ENCODE data around the gene KCNK10.

Gene KCNK10

DNA sequence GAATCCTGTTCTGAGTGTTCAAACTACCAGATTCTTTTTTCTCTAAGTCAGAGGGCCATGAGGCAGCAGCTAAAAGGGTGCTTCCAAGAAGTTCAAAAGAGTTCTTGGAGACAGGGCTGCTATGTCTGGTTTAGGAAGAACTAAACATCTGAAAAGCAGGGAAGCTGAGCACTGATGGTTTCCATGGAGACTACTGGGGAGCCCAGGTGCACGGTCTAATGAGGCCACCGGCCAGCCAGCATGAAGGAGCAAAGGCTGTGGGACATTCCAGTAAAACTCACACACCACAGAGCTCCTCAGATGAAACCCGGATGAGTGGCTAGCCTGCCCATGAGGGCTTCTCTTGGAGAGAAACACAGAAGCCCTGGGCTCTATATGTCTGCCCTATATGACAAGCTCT, 97.3 kb downstream of the KCNK10 start:
- DNase-seq = no peak

DNA sequence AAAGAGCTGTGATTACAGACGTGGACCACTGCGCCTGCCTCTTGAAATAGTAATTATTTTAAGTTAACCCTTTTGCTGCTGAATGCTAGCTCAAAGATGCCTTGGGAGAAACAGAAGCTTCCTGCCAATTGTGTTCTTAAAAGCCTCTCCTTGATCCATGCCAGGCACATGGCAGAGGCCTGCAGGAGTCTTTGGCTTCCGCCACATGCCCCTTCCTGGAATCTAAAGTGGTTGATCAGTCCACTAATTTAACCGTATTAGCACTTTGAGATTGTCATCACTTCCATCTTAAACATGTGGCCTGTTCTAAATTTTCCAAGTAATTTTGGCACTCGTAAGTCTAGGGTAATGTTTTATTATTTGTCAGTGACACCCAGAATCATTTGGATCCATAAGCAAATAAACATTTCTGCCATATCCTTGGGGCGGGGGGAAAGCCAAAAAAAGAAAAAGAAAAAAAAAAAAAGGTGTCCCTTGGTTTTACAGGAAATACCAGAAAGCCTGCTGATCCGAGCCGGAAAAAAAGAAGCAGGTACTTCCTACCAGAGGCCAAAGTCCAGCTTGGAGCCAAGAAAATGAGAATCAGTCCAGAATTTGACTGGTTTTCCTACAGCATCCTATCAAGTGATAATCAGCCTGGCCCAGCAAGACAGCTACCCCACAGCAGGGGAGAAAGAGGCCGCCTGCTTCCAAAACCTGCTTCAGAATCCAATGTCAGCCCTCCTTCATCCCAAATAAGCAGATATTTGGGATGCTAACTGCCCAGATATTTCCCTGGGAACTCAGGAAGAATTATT, 104.8 kb downstream of the KCNK10 start:
- DNase-seq = no peak

DNA sequence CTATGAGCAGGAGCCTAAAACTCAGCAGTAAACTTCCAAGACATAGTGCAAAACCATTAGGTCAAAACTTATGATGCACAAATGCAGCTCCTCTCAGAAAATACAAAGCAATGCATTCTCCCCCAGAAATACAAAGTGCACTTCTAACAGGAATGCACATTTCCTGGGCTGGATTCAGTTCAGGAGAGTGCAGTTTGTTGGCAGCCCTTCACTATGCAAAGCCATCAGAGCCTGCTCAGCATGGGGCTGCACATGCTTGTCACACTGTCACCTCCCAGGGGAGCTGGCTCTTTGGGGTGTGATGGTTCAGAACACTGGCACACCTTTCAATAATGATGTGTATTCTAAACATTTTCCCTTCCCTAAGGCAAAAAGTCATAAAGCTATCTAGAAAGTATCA, 110.4 kb downstream of the KCNK10 start:
- DNase-seq = no peak

DNA sequence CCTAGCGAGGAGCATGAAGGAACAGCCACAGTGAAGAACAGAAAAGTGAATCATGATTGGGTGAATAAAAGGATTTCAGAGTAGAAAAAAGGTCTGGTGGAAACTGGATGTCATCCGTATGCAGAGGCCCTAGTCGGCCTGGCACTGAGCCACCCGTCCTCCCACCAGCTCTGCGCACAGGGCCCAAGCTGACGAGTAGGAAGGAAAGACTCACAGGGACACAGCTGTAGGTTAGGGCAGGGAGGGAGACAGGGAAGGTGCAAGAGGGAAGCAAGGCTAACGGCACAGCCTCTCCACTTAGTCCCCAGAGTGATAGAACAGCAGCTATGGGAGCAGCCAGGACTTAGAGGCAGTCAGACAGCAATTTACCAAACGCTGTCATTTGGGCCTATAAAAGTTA, 112.6 kb downstream of the KCNK10 start:
- peak; percentile 35 for DNase-seq

DNA sequence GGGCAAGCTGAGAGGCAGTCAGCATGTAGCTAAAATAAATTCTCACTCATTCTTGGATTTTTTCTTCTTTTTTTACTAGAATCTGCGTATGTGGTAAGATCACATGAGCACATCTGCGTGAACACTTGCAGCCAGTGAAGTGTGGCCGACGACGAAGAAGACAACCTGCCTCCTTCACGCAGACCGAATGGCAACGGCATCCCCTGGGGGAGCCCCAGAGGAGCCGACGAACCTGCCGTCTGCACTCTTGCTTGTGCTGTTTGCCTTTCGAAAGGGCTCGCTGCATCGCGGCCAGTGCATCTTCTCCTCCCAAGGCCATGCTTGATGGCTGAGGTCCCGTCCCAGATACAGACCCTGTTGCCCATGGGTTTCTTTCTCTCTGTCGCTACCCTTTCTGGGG, 113.8 kb downstream of the KCNK10 start:
- DNase-seq = no peak

DNA sequence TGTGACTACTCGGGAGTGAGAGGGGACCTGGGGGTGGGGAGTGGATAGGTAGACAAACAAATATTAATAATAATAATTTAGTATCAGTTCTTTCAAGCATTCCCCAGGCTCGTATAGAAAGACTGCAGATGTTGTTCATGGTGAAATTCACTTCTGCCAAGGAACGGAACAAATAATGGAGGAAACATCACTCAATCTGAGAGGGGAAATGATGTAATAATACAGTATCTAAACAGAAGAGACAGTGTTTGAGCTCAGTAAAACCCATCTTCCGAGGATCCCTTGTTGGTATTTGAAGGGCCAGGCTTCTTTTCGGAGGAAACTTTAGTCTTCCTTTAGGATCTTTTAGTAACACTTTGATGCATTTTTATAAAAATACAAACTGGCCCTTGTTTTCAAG, 114.2 kb downstream of the KCNK10 start:
- DNase-seq = no peak

DNA sequence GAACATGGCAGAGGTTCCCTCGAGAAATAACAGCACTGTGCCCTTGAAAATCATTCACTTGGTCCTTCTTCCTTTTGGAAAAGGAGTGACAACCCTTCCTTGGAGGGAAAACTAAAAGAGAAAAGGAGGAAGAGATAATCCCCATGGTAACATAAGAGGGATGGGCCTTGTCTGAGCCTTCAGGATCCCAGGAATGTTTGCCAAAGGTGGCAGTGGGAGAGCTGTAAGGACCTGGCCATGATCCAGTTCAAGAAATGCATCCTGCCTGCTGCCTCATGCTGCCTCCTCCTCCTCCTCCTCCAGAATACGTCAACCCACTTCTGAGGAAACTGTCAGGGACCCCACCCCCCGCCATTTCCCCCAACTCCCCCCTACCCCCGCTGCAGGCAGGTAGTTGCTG, 118.8 kb downstream of the KCNK10 start:
- DNase-seq = no peak

DNA sequence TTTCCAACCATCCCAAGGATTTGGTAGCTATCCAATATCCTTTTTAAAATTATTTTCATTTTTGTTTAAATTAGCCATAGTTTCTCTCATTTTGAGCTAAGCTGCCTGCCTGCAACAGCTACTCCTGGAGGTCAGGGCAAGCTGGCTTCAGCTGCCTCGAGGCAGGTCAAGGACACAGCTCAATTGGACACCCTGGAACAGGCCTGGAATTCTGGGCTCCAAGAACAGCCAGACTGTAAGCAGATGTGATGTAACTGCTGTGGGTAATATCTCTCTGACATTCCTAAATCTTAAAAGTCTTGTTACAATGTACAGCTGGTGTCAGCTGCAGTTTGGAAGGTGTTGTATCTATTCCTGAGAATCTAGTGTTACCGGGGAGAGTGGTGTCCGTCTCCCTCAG, 119.8 kb downstream of the KCNK10 start:
- no peak for DNase-seq

DNA sequence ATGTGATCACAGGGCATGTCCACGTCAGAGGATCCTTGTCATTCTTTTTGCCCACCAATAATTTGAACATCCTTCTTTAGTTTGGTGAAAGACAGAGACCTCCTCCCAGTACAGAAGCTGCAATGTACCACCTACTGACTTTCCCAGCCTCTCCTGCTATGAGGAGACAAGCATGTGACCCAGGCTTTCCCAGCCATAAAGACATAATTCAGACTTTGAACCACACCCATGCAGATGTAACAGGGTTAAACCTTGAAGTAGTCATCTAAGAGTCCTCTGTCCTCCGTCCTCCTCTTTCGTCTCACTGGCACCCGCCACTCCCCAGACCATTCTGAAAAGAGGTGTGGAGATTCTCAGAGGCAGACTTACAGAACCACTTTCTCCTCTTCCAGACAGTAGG, 120.8 kb downstream of the KCNK10 start:
- no peak for DNase-seq

DNA sequence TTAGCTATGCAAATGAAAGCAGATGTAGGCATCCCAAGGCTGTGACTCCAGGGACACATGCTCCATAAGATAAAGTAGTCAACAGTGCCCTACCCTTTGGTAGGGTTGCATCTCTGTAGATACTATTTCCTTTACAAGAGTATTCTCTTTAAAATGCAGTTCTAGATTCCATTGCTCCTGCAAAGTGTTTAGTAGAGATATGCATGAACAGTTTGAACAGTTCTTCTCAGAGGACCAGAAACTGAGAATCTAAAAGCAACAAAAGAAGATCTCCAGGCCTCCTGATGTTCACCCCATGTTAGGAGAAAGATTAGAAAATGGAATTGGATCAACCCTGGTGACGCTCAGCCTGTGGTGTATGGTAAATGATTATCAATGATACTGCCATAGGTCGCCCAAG, 121.2 kb downstream of the KCNK10 start:
- no peak for DNase-seq

DNA sequence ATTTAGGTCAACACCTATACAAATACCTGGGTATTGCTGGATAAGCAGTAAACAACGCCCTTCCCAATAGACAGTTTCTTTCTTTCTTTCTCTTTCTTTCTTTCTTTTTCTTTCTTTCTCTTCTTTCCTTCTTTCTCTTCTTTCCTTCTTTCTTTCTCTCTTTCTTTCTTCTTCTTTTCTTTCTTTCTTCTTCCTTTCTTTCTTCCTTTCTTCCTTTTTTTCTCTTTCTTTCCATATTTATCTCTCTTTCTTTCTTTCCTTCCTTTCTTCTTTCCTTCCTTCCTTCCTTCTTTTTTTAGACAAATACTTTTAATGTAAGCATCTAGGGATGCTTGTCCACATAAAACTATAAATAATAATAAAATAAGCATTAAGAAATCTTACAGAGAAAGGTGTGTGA, 123.2 kb downstream of the KCNK10 start:
- DNase-seq = no peak

DNA sequence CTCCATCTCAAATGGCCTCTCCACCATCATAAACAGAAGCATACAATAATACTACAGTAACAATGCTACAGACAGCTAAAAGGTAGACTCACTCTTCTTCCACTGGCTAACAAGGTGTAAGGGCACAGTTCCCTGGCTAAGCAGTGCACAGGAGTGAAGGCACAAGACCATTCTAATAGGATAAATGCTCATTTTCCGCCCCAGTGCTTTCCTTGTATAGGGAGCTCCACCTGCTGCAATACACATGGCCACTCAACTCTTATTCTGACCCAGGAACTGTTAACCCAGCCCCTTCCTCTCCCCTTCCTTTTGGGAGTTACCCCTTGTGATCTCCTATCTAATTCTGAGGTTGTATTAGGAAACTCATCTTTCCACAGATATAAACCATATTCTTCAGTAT, 124.6 kb downstream of the KCNK10 start:
- no peak for DNase-seq

DNA sequence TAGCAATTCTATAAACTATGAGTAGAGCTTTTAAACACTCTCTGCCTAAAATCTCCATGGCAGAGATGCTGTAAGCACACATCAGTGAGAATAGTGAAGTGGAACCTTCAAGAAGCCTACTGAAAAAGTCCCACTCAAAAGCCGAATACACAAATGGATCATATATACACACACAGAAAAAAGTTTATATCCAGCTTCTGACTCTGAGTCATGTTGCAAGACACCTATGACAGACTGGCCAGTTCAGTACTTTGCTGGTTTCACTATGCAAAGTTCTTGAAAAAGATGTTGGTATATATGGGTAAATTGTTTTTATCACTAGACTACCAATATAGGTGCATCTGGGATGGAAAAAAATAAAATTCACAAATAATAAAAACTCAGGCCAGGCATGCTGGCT, 126.1 kb downstream of the KCNK10 start:
- no peak for DNase-seq

DNA sequence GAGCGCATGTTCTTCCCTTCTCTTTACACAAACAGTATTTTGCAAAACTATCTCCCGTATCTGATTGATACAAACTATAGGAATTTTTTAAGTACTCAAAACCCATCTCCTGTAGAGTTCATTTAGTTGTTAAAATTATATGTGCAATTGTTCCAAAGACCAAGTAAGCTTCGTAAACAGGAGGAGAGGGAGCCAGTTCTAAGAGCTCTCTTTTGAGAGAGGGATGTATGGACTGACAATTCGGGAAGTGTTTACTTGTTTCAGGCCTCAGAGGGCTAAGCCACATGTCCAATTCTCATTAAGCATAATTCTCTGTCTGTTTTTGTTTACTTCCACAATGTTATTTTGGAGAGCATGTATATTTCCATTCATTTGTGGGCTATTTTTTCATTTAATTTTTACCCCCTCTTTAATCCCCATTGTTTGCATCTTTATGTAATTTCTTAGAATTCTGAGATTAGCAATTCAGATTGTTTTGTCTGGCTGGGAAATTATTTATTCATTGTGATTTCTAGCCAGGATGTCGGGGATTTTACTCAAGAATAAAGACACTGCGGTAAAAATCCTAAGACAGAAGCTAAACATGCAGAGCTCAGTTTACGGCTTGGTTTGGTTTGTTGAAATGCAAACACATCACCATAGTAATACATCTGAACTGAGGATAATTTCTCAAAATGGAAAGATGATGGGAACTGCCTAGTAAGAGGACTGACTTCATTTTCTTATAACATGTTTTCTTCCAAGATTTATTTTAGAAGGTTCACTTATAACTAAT, 126.8 kb downstream of the KCNK10 start:
- no peak for DNase-seq

DNA sequence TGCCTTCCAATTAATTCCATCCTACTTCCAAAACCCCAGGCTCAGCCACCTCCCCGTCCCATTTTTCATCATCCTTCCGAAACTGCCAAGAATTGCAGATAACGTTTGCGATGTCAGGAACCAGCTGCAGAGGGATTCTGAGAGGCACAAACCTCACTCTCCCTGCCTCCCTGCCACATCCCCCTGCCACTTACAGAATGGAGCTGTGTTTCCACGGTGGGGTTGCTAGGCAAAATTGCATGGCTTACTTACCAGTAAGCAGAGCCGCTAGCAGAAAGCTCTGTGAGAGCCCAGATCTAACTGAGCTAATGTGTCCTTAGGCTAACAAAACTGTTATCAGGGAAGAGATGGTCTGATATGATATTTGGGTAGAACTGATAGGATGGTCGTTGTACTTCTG, 127.4 kb downstream of the KCNK10 start:
- no peak for DNase-seq

DNA sequence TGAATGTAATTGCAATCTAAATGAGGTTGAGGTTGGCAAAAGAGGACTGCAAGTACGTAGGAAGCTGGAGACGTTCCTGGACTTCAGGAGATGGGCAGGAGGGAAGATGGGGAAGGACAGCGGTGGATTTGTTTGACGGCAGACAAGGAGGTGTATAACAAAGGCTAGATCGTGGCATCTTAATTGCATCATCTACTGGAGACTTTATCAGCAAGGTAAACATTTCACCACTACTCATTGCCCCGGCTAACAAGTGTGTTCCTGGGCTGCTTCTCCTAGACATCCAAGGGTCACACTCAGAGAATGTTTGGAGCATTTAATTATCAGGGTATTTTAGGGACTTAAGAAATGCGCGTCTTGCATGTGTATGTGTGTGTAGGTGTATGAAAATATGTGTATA, 128.5 kb downstream of the KCNK10 start:
- no peak for DNase-seq

DNA sequence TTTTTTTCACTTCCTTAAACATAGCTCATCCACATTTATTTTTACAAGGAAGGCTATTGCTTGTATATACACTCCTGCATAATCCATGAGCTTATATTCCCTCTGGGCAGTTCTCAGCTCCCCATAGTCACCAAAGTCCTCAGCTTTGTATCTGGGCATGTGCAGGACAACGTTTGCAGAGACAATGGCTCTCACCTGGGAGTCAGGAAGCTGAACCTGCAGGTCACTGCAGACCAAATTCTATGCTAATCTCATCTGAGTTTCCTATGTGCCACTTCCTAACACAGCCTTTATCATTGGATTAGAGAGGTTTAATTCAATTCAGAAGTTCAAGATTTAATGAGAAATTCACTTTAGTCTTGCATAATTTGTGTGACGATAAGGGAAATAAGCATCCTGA, 131.5 kb downstream of the KCNK10 start:
- DNase-seq = no peak

DNA sequence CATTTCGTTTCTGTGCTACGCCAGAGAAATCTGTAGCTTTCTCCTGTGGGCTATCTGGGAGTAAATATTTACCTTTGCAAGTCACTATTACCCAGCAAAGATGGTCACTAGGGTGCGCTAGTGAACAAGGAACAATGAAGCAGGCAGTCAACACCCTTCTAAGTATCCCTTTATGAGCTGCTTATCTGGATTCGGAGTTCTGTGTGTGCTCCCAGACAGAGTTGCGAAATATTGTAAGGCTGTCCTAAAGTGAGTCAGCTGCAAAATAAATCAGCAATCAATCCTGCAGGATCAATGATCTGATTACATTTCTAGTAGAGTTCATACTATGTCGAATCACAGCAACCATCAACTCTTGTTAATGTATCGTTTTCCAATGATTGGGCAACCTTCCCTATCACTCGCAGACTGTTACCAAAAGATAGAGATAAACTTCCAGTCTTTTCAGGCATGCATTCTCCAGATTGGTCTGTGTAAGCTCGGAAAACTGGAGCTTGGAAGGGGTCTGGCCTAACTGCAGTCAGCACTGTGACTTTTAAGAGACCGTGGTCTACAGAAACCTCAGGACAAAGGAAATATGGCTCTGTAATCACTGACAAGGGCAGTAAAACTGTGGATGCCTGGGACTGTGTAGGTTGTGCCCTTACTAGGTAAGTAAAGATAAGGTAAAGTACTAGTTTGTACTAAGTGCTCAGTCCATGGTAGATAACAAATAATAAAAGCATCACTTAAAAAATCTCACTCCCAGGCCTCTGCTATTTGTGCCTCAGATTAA, 133.5 kb downstream of the KCNK10 start:
- DNase-seq = peak; percentile 65

DNA sequence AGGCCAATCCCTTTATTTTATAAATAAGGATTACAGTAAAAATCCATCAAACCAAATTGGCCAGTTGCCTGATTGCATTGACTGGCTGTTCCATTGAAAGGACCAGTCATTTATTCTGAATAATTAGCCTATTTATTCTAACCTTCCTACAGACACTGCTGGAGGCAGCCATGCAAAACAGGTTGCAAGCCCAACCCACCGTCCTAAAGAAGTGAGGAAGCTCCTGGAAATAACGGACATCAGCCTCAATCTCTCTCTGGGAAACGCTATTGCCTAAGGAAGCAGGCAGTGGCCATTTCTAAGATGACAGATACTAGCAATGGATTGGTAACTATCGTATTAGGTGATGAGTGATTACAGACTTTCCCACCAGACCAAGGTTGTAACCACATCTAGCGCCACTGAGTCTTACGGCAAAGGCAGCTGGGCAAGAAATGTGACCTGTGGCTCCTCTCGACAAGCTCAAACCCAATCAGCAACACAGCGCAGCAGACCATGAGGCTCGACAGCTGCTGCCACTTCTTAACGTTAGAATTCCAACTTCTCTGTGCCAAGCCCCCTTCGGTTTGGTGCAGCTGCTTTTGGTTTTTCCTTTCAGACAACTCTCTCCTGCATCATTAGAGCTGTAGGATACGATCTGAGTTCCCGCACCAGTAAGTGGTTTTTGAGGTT, 134.2 kb downstream of the KCNK10 start:
- DNase-seq = peak; percentile 54

DNA sequence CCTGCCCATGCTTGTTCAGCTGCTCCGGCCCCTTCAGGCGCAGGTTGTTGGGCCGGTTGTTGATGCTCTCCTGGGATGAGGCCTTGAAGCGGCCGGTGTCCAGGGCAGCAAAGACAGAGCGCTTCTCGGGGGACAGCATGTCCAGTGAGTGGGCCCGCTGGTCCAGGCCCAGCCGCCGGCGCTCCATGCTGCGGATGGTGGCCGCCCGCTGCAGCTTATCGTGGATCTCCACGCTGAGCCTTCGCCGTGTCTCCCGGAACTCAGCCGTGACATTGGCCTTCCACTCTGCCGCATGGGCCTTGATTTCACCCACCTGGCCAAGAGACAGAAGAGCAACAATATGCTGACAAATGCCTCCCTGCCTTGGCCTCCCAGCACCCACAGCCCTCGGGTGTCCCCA, 137.2 kb downstream of the KCNK10 start:
- no peak for DNase-seq

DNA sequence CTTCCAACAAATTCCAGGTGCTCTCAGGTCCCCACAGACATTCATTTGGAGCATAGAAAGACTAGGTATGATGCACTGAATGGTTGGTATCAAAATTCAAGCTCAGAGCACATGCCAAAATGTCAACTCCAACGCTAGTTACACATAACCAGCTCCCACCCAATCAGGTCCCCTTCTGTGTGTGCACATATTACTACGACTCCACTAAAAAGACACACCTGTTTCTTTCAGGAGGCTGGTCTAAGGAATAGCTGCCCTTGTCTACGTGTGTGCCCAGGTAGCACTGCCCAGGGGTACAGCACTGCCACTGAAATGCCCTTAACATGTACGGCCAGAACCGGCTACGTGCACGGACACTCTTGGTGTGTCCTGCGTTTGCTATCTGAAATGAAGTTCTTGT, 138.1 kb downstream of the KCNK10 start:
- no peak for DNase-seq

DNA sequence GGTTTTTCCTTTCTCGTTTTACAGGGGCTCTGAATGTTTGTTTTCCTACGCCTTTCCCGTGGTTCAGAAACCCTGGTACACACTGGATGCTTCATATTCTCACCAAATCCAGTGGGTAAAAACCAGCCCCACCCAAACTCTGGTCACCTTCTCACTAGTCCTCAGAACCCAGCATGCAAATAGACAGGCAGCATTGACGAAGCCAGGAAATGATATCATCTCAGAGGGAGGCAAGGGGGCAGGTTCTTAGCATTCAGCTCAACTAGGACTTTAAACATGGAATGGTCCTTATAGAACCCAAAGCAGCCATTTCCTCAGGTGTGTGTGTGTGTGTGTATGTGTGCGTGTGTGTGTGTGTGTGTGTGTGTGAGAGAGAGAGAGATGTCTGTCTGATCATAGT, 142.0 kb downstream of the KCNK10 start:
- no peak for DNase-seq

DNA sequence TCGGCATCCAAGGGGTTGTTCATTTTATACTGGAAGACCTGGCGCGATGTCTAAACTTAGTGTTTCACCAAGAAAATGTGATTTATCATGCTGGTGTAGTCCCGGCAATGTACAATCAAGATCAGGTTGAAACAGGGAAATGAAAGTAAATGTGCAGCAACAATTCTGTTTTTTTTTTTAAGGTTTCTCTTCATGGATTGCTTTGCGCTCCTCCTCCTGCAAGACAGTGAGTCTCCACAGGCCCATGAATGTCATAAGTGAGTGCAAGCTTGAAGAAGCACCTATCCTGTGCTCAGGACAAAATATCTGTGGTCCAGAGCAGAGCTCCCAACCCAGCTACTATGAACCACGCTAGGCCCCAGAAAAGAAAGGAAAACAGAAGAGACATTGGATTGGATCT, 143.4 kb downstream of the KCNK10 start:
- DNase-seq = no peak
